Activated naive CD4-positive, alpha-beta T cell treated with Interleukin-2 at 50 U/mL for 16 hours (primary cell): ENCODE measurements around the gene ZNF532.
"Not testable (repeated sequence)": the region's sequence is repeated elsewhere in the genome, so short reads cannot be mapped to it uniquely, and the experiment has no call there.

ENCODE experiments used
- DNase-seq: peaks from one replicate; pipeline ENCODE4 v3.0.0-alpha.2; 2020

The ZNF532 gene

GRCh38 chr18:59011786-59012185 lies 147.1 kb downstream of the ZNF532 start:
- no peak for DNase-seq

- DNase-seq, result no peak
These were observed 148.4 kb downstream of the ZNF532 start for GRCh38 chr18:59012815-59013705.

- no peak for DNase-seq
These were observed 149.1 kb downstream of the ZNF532 start for GRCh38 chr18:59013744-59014143.

GRCh38 chr18:59015531-59016152 lies 151.0 kb downstream of the ZNF532 start:
- DNase-seq, result no peak

GRCh38 chr18:59021500-59021899 lies 156.8 kb downstream of the ZNF532 start:
- no peak for DNase-seq

- DNase-seq, result no peak
These were observed 157.7 kb downstream of the ZNF532 start for GRCh38 chr18:59022167-59022945.

- DNase-seq, result no peak
These were observed 160.2 kb downstream of the ZNF532 start for GRCh38 chr18:59024829-59025228.

GRCh38 chr18:59025532-59025931 lies 160.9 kb downstream of the ZNF532 start:
- not testable (repeated sequence) for DNase-seq

- no peak for DNase-seq
These were observed 161.7 kb downstream of the ZNF532 start for GRCh38 chr18:59026364-59026763.

GRCh38 chr18:59026831-59027410 lies 162.2 kb downstream of the ZNF532 start:
- DNase-seq, result no peak

- DNase-seq, result no peak
These were observed 165.2 kb downstream of the ZNF532 start for GRCh38 chr18:59029663-59030429.

- DNase-seq, result no peak
These were observed 167.6 kb downstream of the ZNF532 start for GRCh38 chr18:59032308-59032707.

GRCh38 chr18:59033359-59033758 lies 168.7 kb downstream of the ZNF532 start:
- DNase-seq, result no peak

GRCh38 chr18:59033974-59034373 lies 169.3 kb downstream of the ZNF532 start:
- DNase-seq, result no peak

- DNase-seq, result no peak
These were observed 170.9 kb downstream of the ZNF532 start for GRCh38 chr18:59035591-59035990.
